H1 (cell line): ENCODE results near the gene LRG1. TPM values are rescaled to one million over a fixed set of nuclear protein-coding genes. Genes with fewer than 3 reads are reported as not detected.

ENCODE experiments used
- TCF12 ChIP-seq: IDR thresholded peaks from 2 replicates; pipeline ENCODE4 v1.6.1; 2011; ENCODE audit warnings: low read depth, mild to moderate bottlenecking, low read length
- polyA plus RNA-seq, 7 experiments: library from polyadenylated mRNA; depleted of rRNA in 3 of 7; stranded (reverse) in 5 of 7; unstranded in 2 of 7; fragments of >200 nt in 5 of 7; fragments of 200-250 nt in 2 of 7; gene quantifications; 1 replicate in 5 of 7; 2 replicates in 1 of 7; 4 replicates in 1 of 7; pipeline versions ENCODE4 v1.2.1 to v1.2.3, GENCODE V29; 2011 to 2013; ENCODE audit warnings: missing spikeins in 2 of 7, mixed read lengths in 2 of 7
- total RNA-seq: library from RNA; stranded (reverse); fragmentation: NEBNext Ultra II Directional; extraction: Animal tissue kit (Norgen Biotek cat#: 25700); gene quantifications from 2 replicates; pipeline ENCODE4 v1.2.1, GENCODE V29; 2021
- TF ChIP-seq, protein P1 (sequence below): IDR thresholded peaks from 2 replicates; pipeline ENCODE4 v1.6.1; 2011; ENCODE audit warnings: low read depth, mild to moderate bottlenecking, low read length; ENCODE audit not compliant: insufficient read depth

The LRG1 gene
- total and polyA plus RNA-seq, 2 of the 8 experiments (the other 6 are each of a cell fraction or from before 2014, with no cell fraction given): 0.48 to 0.79 TPM

DNA sequence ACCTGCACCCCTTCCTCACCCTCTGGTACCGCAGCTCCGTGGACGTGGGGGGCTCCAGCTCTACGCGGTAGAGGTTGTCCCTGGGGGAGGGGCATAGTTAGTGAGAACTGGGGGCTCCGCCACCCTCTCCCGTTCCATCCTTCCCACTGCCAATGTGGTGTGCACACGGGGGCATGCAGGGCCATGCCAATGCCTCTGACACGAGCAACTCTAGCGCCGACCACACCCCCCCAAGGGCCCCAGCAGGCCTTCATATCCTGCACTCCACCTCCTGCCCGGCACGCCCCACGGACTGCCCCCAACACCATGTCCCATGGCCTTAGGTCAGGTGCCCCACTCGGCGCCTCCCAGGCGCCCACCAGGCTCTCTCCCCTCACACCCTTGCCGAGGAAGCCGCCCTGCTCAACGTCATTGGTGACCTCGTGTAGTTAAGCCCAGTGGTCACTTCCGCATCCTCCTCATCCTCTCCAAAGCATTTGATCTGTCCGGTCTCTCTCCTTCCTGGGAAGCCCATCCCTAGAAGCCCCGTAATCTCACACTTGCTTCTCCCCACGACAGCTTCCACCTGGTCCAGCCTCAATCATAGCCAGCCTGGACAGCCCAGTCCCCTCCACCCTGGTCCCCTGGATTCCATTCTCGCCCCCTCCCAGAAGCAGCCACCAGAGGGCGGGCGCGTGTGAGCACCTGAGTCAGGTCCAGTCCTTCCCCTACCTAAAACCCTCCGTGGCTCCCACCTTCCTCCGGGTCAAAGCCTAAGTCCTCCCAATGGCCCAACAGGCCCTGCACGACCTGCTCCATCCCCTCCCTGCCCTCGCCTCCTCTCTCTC lies 17.5 kb upstream of the LRG1 start (continued):
- TF ChIP-seq, protein P1, sequence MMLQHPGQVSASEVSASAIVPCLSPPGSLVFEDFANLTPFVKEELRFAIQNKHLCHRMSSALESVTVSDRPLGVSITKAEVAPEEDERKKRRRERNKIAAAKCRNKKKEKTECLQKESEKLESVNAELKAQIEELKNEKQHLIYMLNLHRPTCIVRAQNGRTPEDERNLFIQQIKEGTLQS: no peak
- TF ChIP-seq TCF12: no peak
